ENCODE results near the gene ISOC2. TPM values are rescaled to one million over a fixed set of nuclear protein-coding genes. Genes with fewer than 3 reads are reported as not detected.

Gene ISOC2
- total and polyA plus RNA-seq, 2 donors (not counting 3 experiments of a cell fraction or from before 2014, with no cell fraction given), result 49.3 to 68.7 TPM

GRCh38 chr19:55441692-55442321, 19.6 kb downstream of the ISOC2 start:
- intact Hi-C loops (cut with micrococcal nuclease), result no loop called here
- Histone ChIP-seq H2AFZ (ENCODE audit: low read depth, low read length) (no peak overlapping the region), H4K20me1 (replicated peaks; ENCODE audit: control insufficient read depth, extremely low read depth, insufficient read depth, low read length) (no peaks in the 10 kb centered on the region), H3K9me3 (replicated peaks; ENCODE audit: control insufficient read depth, insufficient read depth, low read length) (no peaks in the 10 kb centered on the region), H3K9ac (replicated peaks; ENCODE audit: extremely low read depth, insufficient read depth, low read length) (no peak overlapping the region), H3K4me1 (ENCODE audit: control insufficient read depth, extremely low read depth, insufficient read depth, low read length) (no peaks in the 10 kb centered on the region), H3K4me3 (replicated peaks in 1 of 3; ENCODE audit: insufficient read depth in 1 of 3, low read depth in 1 of 3, low read length in 3 of 3) (no peak overlapping the region), H3K27me3 (ENCODE audit: control insufficient read depth in 2 of 2, insufficient read depth in 2 of 2, low read length in 2 of 2) (peaks cover 39 to 42% of the 10 kb centered on the region in 2 experiments), H3K79me2 (ENCODE audit: control insufficient read depth, insufficient read depth, low read length) (no peaks in the 10 kb centered on the region), H3K4me2 (ENCODE audit: insufficient read depth, low read length) (no peak overlapping the region), H3K9me1 (replicated peaks; ENCODE audit: control insufficient read depth, extremely low read depth, insufficient read depth, low read length) (no peaks in the 10 kb centered on the region), H3K36me3 (ENCODE audit: control insufficient read depth in 2 of 2, extremely low read depth in 1 of 2, insufficient read depth in 2 of 2, low read length in 2 of 2) (no peaks in the 10 kb centered on the region), H3K27ac (ENCODE audit: insufficient read depth, low read depth, low read length) (no peak overlapping the region)
- CTCF ChIA-PET, result no interaction called here
- POLR2A ChIA-PET, result no interaction called here
- no peak for TF ChIP-seq FOS (IDR thresholded peaks at IDR 0.05; ENCODE audit: borderline replicate concordance, insufficient read depth, low read length)
- peak; percentile 91 for TF ChIP-seq EZH2 (IDR thresholded peaks at IDR 0.05; ENCODE audit: borderline replicate concordance, low read depth, low read length, severe bottlenecking)
- FAIRE-seq (no peak), DNase-seq (ENCODE audit: low read depth, low spot score) (no peak)
- dilution Hi-C loops (cut with MboI; ENCODE audit: extremely low pct_ligation_motif_present, low sequenced_read_pairs), result no loop called here
- BruUV-seq (replicated peaks), result no TSS peak

GRCh38 chr19:55441319-55441691, 20.1 kb downstream of the ISOC2 start:
- no peaks in the 10 kb centered on the region for H3K79me2 ChIP-seq (ENCODE audit: control insufficient read depth, insufficient read depth, low read length)
- no peaks in the 10 kb centered on the region for H4K20me1 ChIP-seq (replicated peaks; ENCODE audit: control insufficient read depth, extremely low read depth, insufficient read depth, low read length)
- H3K27me3 ChIP-seq (ENCODE audit: control insufficient read depth in 2 of 2, insufficient read depth in 2 of 2, low read length in 2 of 2), result peaks cover 38 to 42% of the 10 kb centered on the region in 2 experiments
- TF ChIP-seq POLR2A (IDR thresholded peaks at IDR 0.05; ENCODE audit: low read depth, low read length) (no peak), GATA2 (IDR thresholded peaks at IDR 0.05; ENCODE audit: insufficient read depth, insufficient read length, low read depth, low read length) (no peak), EZH2 (IDR thresholded peaks at IDR 0.05; ENCODE audit: borderline replicate concordance, low read depth, low read length, severe bottlenecking) (no peak), MAX (IDR thresholded peaks at IDR 0.05; ENCODE audit: insufficient read depth, insufficient read length) (no peak), JUN (IDR thresholded peaks at IDR 0.05; ENCODE audit: borderline replicate concordance, insufficient read depth, insufficient read length, low read depth) (no peak), POLR2AphosphoS5 (IDR thresholded peaks at IDR 0.05; ENCODE audit: insufficient read depth, low read depth, low read length) (no peak), CTCF (IDR thresholded peaks at IDR 0.05; ENCODE audit: extremely low read depth in 1 of 2, insufficient read depth in 1 of 2, low read depth in 1 of 2, low read length in 2 of 2) (no peak), FOS (IDR thresholded peaks at IDR 0.05; ENCODE audit: borderline replicate concordance, insufficient read depth, low read length) (no peak), MYC (IDR thresholded peaks at IDR 0.05; ENCODE audit: low read depth, low read length) (no peak)
- no peak overlapping the region for H3K27ac ChIP-seq (ENCODE audit: insufficient read depth, low read depth, low read length)
- ChIA-PET CTCF (no interaction called here), POLR2A (no interaction called here)
- H3K9me3 ChIP-seq (replicated peaks; ENCODE audit: control insufficient read depth, insufficient read depth, low read length), result no peaks in the 10 kb centered on the region
- intact Hi-C loops (cut with micrococcal nuclease) (no loop called here), dilution Hi-C loops (cut with MboI; ENCODE audit: extremely low pct_ligation_motif_present, low sequenced_read_pairs) (no loop called here)
- DNase-seq (ENCODE audit: low read depth, low spot score) (no peak), FAIRE-seq (no peak)
- H3K9ac ChIP-seq (replicated peaks; ENCODE audit: extremely low read depth, insufficient read depth, low read length), result no peak overlapping the region
- H3K4me2 ChIP-seq (ENCODE audit: insufficient read depth, low read length), result no peak overlapping the region
- no peak overlapping the region for H2AFZ ChIP-seq (ENCODE audit: low read depth, low read length)
- H3K9me1 ChIP-seq (replicated peaks; ENCODE audit: control insufficient read depth, extremely low read depth, insufficient read depth, low read length), result no peaks in the 10 kb centered on the region
- no peaks in the 10 kb centered on the region for H3K36me3 ChIP-seq (ENCODE audit: control insufficient read depth in 2 of 2, extremely low read depth in 1 of 2, insufficient read depth in 2 of 2, low read length in 2 of 2)
- H3K4me1 ChIP-seq (ENCODE audit: control insufficient read depth, extremely low read depth, insufficient read depth, low read length), result no peaks in the 10 kb centered on the region
- BruUV-seq (replicated peaks), result no TSS peak
- H3K4me3 ChIP-seq (replicated peaks in 1 of 3; ENCODE audit: insufficient read depth in 1 of 3, low read depth in 1 of 3, low read length in 3 of 3), result no peak overlapping the region
